Medulla oblongata (tissue), 1 donor: Measurements from ENCODE around the gene AP4E1.
"Not testable (repeated sequence)": the region's sequence is repeated elsewhere in the genome, so short reads cannot be mapped to it uniquely, and the experiment has no call there.

Source experiments
- DNase-seq: peaks from one replicate; pipeline ENCODE4 v3.0.0-alpha.2; 2015; ENCODE audit errors: extremely low spot score

AP4E1 gene

GRCh38 chr15:51024735-51025453, 116.4 kb downstream of the AP4E1 start:
- DNase-seq, result peak; percentile 22

DNA sequence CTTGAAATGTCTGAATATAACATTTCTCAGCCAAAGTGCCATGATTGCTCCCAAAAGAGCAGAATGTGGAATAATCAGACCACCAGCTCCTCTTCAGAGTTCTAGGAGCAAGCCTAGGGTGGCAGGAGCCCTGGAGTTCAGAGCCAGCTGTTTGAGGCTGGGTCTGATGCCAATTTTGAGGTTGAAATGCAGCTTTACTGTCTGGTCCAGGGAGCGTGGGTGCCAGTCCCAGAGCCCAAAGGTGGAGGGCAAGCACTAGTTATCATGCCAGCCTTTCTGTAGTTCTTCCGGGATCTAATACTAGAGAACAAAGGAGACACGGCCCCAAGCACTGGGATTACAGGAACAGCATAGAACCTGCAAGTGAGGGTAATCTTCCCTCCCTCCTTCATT, 117.0 kb downstream of the AP4E1 start:
- no peak for DNase-seq

DNA sequence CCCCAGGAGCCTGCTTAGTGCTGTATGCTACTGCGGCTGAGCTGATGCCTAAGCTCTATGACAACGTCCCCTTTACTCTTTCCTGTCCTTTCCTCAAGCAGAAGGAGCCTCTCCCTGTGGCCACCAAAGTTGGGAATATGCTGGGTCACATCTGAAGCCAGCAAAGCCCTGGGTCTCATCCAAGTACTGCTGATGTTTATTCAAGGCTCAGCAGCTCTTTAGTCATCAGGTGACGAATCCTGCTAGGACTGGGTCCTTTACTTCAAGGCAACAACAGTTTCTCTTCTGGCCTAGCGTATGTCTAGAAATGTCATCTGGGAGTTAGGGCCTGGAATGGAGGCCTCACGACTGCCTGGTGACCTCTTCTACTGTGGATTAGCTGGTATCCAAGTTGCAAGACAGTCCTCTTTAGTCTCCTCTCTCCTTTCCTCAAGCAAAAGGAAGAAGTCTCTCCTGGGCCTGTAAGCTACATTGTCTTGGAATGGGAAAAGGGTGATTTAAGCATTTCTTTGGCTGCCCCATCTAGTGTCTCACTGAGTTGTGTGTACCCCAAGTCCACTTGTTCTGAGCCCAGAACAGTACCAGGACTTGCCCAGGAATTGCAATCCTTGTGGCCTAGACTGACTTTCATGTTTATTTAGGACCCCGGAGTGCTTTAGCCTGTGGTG, 122.3 kb downstream of the AP4E1 start:
- DNase-seq, result no peak

GRCh38 chr15:51037474-51037873, 129.0 kb downstream of the AP4E1 start:
- DNase-seq, result not testable (repeated sequence)

- no peak for DNase-seq
Measured at GRCh38 chr15:51038162-51038973, 129.9 kb downstream of the AP4E1 start.

DNA sequence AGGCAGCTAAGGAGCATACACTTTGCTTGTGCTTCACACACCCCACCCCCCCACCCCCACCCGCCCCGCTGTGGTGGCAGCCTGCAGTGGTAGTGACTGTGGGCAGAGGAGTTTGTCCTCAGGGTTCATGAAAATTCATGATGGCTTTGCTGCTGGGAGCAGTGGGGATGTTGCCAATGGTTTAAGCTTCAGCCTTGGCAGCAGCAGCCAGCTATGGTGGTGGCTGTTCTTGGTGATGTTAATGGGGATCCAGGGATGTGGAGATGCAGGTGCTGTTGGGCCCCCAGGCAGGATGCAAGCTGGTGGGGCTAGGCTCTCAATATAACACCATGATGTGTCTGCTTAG, 130.5 kb downstream of the AP4E1 start:
- DNase-seq, result no peak

GRCh38 chr15:51044037-51044727, 135.7 kb downstream of the AP4E1 start:
- no peak for DNase-seq

DNA sequence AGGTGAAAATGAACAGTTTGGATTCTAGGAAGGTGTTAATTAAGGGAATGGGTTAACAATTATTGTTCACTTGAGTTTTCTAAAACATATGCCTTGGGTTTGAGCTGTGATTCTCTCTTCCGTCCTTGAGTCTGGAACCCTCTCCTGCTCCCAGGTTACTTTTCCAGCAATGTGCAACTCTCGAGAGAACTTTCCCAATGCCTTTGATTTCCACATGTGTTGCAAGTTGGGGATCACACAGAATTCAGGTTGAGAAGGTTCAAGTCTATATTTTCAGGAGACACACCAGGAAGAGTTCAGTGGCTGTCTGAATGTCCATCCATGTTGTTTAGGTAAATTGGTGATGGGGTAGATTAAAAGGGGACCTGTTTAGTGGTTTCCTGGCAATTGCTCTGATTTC, 137.5 kb downstream of the AP4E1 start:
- DNase-seq, result no peak

DNA sequence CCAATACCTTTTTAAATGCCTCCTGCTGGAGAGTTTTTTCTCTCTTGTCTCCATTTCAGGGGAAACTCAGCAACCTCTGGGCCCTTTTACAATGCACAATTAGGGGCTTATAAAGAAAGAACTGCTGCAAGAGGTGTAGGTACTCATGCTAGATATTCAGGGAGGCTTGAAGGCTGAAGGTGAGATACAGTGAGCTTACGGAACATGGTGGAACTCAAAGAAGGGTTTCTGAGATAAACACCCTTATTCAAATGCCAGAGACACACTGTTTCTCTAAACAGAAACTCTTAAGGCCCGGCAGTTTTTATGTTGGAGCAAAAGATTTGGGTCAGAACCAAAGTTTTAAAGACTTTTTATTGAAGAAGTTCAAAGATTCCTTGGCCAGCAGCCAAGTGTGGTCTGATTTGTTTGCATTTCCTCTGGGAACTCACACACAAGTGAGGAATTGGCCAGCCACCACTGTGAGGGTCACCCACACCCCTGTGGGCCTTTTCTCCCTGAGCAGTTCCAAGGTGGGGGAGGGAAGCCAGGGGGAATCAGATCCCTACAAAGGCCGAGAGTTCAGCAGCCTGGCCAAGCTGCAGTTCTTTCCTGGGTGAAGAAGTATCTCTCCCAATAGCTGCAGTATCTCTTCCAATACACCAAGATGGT, 138.4 kb downstream of the AP4E1 start:
- peak; percentile 37 for DNase-seq

DNA sequence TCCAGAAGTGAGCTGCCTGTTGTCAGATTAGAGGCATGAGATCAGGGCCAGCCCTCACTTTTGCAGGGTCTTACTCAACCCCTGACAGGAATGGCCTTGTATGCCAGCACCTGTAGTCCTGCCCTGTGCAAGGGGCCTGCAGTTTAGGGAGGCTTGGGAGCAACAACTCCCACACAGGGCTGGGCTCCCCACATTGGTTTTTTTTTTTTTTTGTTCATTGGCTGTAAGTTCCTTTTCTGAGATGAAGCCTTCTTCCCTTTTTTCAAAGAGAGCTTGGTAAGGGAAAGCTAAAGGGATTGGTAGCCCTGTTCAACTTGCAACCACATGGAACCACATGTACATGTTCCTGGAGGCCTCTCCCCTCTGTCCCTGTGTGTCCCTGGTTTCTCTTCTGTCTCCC, 139.8 kb downstream of the AP4E1 start:
- no peak for DNase-seq

GRCh38 chr15:51049081-51049480, 140.6 kb downstream of the AP4E1 start:
- no peak for DNase-seq

- peak; percentile 59 for DNase-seq
Measured at GRCh38 chr15:51051776-51052175, 143.3 kb downstream of the AP4E1 start.

DNA sequence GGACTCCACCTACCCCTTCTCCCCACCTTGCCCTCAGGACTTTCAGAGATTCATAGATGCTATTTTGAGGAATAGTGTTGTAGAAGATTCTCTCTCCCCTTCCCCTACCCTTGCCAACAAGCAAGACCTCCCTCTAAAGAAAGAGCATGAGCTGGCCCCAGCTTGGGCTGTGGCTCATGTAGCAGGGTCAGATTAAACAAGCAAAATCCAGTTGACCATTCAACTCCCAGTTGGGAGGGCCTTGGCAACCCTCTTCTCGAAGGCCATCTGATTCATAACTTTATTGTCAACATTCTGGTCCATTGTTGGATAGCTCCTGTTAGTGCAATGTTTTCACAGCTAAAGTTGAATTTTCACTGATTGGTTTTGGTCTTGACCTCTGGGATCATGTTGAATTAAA, 145.1 kb downstream of the AP4E1 start:
- DNase-seq, result no peak

DNA sequence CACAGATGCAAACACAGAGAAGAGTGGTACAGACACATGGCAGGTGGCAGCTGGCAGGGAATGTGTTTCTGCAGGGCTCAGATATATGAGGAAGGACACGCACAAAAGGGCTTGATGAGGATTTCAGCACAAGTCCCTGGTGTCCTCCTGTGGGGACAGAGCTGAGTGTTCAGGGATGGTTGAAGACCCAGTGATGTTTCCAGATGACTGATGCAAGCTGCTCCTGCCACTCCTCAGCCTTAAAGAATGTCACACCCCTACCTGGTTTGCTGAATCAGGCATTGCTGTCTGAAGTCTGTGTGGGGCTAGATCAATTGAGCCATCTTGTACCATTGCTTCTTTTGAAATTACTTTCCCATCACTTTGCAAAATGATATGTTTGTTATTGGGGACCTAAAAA, 146.1 kb downstream of the AP4E1 start:
- no peak for DNase-seq
